Stomach (tissue), 9 donors: ENCODE data around the gene WHRN. TPM values are rescaled to one million over a fixed set of nuclear protein-coding genes. Genes with fewer than 3 reads are reported as not detected.
A peak's percentile ranks its signal among the peaks of the same experiment; 100 is the strongest.

Source experiments
- DNase-seq, 2 donors: peaks; one replicate each; pipeline versions ENCODE4 v3.0.0 to v3.0.0-alpha.2; 2013 to 2019
- H3K27ac ChIP-seq, 5 donors: fragments of 200-600 bp in 4 of 5; sonication (generic) in 4 of 5; one replicate each; pipeline ENCODE4 v1.5.1; 2013 to 2019; ENCODE audit warnings: mild to moderate bottlenecking in 1 of 5, moderate library complexity in 1 of 5
- H3K27me3 ChIP-seq, 3 donors: fragments of 200-600 bp; sonication (generic); one replicate each; pipeline ENCODE4 v1.5.1; 2017 to 2019; ENCODE audit warnings: mixed run types in 1 of 3
- H3K36me3 ChIP-seq, 4 donors: fragments of 200-600 bp; sonication (generic); 1 replicate in 3 of 4; 2 replicates in 1 of 4; pipeline ENCODE4 v1.5.1; 2016 to 2019
- H3K4me1 ChIP-seq, 4 donors: fragments of 200-600 bp; sonication (generic); one replicate each; pipeline ENCODE4 v1.5.1; 2016 to 2019
- H3K4me3 ChIP-seq, 4 donors: fragments of 200-600 bp; sonication (generic) in 3 of 4; one replicate each; pipeline ENCODE4 v1.5.1; 2016 to 2019; ENCODE audit warnings: mild to moderate bottlenecking in 1 of 4
- H3K9me3 ChIP-seq, 4 donors: fragments of 200-600 bp; sonication (generic); one replicate each; pipeline ENCODE4 v1.5.1; 2016 to 2019
- CTCF ChIP-seq, 7 experiments: fragments of 450-650 bp in 4 of 7; fragments of 200-600 bp in 3 of 7; sonication (generic) in 3 of 7; IDR thresholded peaks; one replicate each; pipeline ENCODE4 v1.5.1; 2016 to 2019; ENCODE audit warnings: antibody characterized with exemption in 7 of 7, control low read depth in 2 of 7, mild to moderate bottlenecking in 1 of 7
- EP300 ChIP-seq: sonication (generic); formaldehyde crosslinking; IDR thresholded peaks from one replicate; pipeline ENCODE4 v1.6.1; 2017; ENCODE audit warnings: antibody characterized with exemption
- POLR2A ChIP-seq, 4 donors: fragments of 450-650 bp; IDR thresholded peaks; one replicate each; pipeline ENCODE4 v1.6.1; 2016; ENCODE audit warnings: antibody characterized with exemption in 4 of 4, control low read depth in 2 of 4, mild to moderate bottlenecking in 1 of 4, moderate library complexity in 1 of 4
- POLR2AphosphoS5 ChIP-seq, 3 donors: sonication (generic); formaldehyde crosslinking; IDR thresholded peaks; one replicate each; pipeline ENCODE4 v1.6.1; 2016; ENCODE audit warnings: antibody characterized with exemption in 3 of 3
- WGBS, 5 donors: extraction: QIAGEN DNeasy Blood & Tissue Kit in 3 of 5; methylation state at CpG; one replicate each; pipeline versions ENCODE4 v1.1.5 to v1.1.7; 2013 to 2018; 5-methylcytosine and 5-hydroxymethylcytosine counted together
- intact Hi-C: fragments of 100-400 bp; cut with DNase I; formaldehyde crosslinking; loops from one replicate; pipeline ENCODE4 v1.15.1; 2023; ENCODE audit warnings: low total_unique reads
- polyA plus RNA-seq, 3 donors: library from polyadenylated mRNA; stranded (reverse); fragments of 200-250 nt; gene quantifications; one replicate each; pipeline ENCODE4 v1.2.3, GENCODE V29; 2013
- total RNA-seq, 5 donors: library from RNA; depleted of rRNA; stranded (reverse); fragments of >200 nt; gene quantifications; one replicate each; pipeline versions ENCODE4 v1.1.0 to v1.2.3, GENCODE V29; 2014 to 2016
- donor health status: healthy with polysubstance abuse.
- donor health status: Bipolar disorder and iron deficiency.
- donor health status: healthy.

The WHRN gene
- total and polyA plus RNA-seq, 8 donors: 2.3 to 70.1 (median 4.8) TPM

- Histone ChIP-seq H3K4me1 (peaks cover 8 to 74% (median 27%) of the 10 kb centered on the region in 4 donors), H3K27ac (peak overlapping the region in 4 of 5 donors; percentile 54 to 80 (median 74)), H3K27me3 (no peaks in the 10 kb centered on the region), H3K9me3 (no peaks in the 10 kb centered on the region), H3K4me3 (no peak overlapping the region), H3K36me3 (peaks cover 33 to 98% (median 83%) of the 10 kb centered on the region in 4 donors)
- DNase-seq: peak in 1 of 2 donors; percentile 63
- 33 to 44% (median 35%) methylated on average over 10 of the region's 10 CpGs for WGBS, 5 donors
- no peak for TF ChIP-seq EP300
- TF ChIP-seq CTCF (IDR thresholded peaks at IDR 0.05): no peak
- no peak for TF ChIP-seq POLR2A (IDR thresholded peaks at IDR 0.05)
- no peak for TF ChIP-seq POLR2AphosphoS5 (IDR thresholded peaks at IDR 0.05)
- intact Hi-C loops: no loop called here
Observed at GRCh38 chr9:114366334-114367128, 138.7 kb downstream of the WHRN start.

- peaks cover 47 to 98% (median 83%) of the 10 kb centered on the region in 4 donors for H3K36me3 ChIP-seq
- WGBS, 5 donors: 91 to 99% (median 94%) methylated on average over 2 of the region's 2 CpGs
- DNase-seq: no peak
- H3K4me1 ChIP-seq: peaks cover 7 to 60% (median 16%) of the 10 kb centered on the region in 4 donors
- intact Hi-C loops: no loop called here
- H3K4me3 ChIP-seq: no peak overlapping the region
- H3K9me3 ChIP-seq: no peaks in the 10 kb centered on the region
- peak overlapping the region in 3 of 5 donors; percentile 54 to 68 (median 68) for H3K27ac ChIP-seq
- TF ChIP-seq POLR2A (IDR thresholded peaks at IDR 0.05): no peak
- TF ChIP-seq POLR2AphosphoS5 (IDR thresholded peaks at IDR 0.05): no peak
- no peak for TF ChIP-seq CTCF (IDR thresholded peaks at IDR 0.05)
- no peaks in the 10 kb centered on the region for H3K27me3 ChIP-seq
Observed at GRCh38 chr9:114365194-114365593, 140.1 kb downstream of the WHRN start.

DNA sequence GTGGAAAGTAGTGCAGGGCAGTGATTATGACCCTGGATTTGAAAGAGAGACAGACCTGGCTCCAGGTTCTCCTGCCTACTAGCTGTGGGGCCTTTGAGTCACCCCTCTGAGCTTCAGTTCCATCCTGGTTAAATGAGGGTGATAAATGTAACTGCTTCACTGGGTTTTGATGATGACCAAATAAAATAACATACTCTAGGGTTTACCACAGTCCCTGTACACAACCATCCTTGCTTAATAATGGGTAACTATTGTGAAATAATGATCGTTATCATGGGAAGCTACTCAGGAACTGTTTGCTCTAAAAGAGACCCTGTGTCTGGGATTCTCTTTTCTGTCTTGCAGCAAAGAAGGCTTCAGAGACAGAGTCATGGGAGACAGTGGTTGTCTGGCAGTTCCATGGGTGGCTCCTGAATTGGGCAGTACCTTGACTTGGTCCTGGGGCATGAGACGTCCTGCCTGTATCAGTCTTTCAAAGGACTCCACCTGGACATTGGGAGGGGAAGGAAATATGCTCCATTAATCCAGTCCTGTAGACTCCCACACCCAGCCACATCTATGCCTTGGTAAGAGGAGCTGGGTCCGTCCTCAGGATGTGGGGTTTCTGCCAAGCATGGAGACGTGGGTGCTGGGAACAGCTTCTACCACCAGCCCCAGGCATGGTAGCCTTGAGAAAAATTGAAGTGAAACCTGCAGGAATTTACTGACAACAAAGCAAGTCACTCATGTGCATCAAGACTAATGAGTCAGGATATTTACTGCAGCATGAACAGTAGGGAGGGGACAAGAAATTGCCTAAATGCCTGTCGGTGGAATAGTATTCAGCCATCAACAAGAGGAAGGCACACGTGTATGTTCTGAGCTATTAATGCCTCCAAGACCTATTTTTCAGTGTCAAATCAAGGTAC, 140.9 kb downstream of the WHRN start:
- H3K4me1 ChIP-seq: peaks cover 7 to 54% (median 14%) of the 10 kb centered on the region in 4 donors
- H3K27ac ChIP-seq: peak overlapping the region in 4 of 5 donors; percentile 36 to 68 (median 40)
- no peaks in the 10 kb centered on the region for H3K9me3 ChIP-seq
- peaks cover 55 to 98% (median 88%) of the 10 kb centered on the region in 4 donors for H3K36me3 ChIP-seq
- intact Hi-C loops: no loop called here
- no peak for DNase-seq
- no peaks in the 10 kb centered on the region for H3K27me3 ChIP-seq
- no peak overlapping the region for H3K4me3 ChIP-seq
- WGBS, 5 donors: 61 to 81% (median 66%) methylated on average over 5 to 6 of the region's 6 CpGs
- TF ChIP-seq POLR2AphosphoS5 (IDR thresholded peaks at IDR 0.05) (peak in 1 of 3 donors; percentile 45), CTCF (IDR thresholded peaks at IDR 0.05) (no peak), EP300 (no peak), POLR2A (IDR thresholded peaks at IDR 0.05) (no peak)

DNA sequence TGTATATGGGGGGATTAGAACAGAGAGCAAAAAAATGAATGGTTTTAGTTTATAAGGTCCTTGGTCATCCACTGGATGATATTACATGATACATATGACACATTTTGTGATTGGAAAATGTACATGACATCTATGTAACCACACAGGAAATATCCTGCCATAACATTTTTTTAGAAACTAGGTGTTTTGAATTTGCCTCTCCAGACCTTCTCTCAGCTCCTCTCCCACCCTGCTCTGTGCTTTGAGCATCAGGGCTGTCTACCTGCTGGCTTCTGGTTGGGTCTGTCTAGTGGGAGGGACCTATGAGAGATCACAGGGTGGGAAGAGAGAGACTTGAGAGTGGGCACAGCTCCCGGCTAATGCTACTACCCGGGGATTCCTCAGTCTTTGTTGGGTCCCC, 141.8 kb downstream of the WHRN start:
- peaks cover 7 to 44% (median 12%) of the 10 kb centered on the region in 4 donors for H3K4me1 ChIP-seq
- no peak overlapping the region for H3K4me3 ChIP-seq
- peak overlapping the region in 4 of 5 donors; percentile 36 to 68 (median 40) for H3K27ac ChIP-seq
- intact Hi-C loops: no loop called here
- 40 to 67% (median 44%) methylated on average over 2 of the region's 2 CpGs for WGBS, 5 donors
- no peak for TF ChIP-seq EP300
- no peak for TF ChIP-seq POLR2A (IDR thresholded peaks at IDR 0.05)
- no peak for TF ChIP-seq CTCF (IDR thresholded peaks at IDR 0.05)
- no peak for TF ChIP-seq POLR2AphosphoS5 (IDR thresholded peaks at IDR 0.05)
- no peak for DNase-seq
- H3K9me3 ChIP-seq: no peaks in the 10 kb centered on the region
- H3K36me3 ChIP-seq: peaks cover 61 to 99% (median 92%) of the 10 kb centered on the region in 4 donors
- no peaks in the 10 kb centered on the region for H3K27me3 ChIP-seq
